Astrocyte (in vitro differentiated cells and primary cell): ENCODE measurements around the gene TTF1.

ENCODE experiments used
- CTCF ChIP-seq: IDR thresholded peaks from 2 replicates; pipeline ENCODE4 v1.5.1; 2011; ENCODE audit warnings: low read depth, mild to moderate bottlenecking, inconsistent platforms, low read length, moderate library complexity; ENCODE audit not compliant: insufficient read depth
- EZH2 ChIP-seq: IDR thresholded peaks from 2 replicates; pipeline ENCODE4 v1.6.1; 2012; ENCODE audit warnings: mild to moderate bottlenecking, low read length, inconsistent platforms; ENCODE audit not compliant: insufficient read depth

GRCh38 chr9:132415181-132415580 lies 8.5 kb upstream of the TTF1 start:
- TF ChIP-seq CTCF: no peak
- TF ChIP-seq EZH2: peak; percentile 29
